Iris pigment epithelial cell (primary cell): ENCODE results near the gene RNF38.
A peak's percentile ranks its signal among the peaks of the same experiment; 100 is the strongest.

ENCODE experiments used
- DNase-seq: peaks from one replicate; pipeline ENCODE4 v3.0.0-alpha.2; 2011; ENCODE audit warnings: low read depth

RNF38 gene

GRCh38 chr9:36407122-36407723 is 7.2 kb upstream of the RNF38 start:
- peak; percentile 59 for DNase-seq

DNA sequence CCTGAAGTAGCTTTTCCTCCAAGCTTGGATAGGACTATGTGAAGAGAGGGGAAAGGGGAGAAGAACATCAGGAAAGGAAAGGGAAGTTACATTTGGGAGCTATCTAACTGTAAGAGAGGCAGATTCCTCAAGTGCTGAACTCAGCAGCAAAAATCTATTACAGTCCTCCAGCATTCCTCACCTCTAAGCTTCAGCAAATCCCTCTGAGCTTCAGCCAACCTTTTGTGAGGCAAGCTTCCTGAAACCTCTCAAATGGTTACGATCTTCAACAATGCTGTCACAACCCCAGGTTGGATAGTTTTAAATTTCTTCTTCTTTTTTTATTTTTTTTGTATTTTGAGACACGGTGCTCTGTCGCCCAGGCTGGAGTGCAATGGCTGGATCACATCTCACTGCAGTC is 2.5 kb upstream of the RNF38 start:
- DNase-seq, result peak; percentile 65

DNA sequence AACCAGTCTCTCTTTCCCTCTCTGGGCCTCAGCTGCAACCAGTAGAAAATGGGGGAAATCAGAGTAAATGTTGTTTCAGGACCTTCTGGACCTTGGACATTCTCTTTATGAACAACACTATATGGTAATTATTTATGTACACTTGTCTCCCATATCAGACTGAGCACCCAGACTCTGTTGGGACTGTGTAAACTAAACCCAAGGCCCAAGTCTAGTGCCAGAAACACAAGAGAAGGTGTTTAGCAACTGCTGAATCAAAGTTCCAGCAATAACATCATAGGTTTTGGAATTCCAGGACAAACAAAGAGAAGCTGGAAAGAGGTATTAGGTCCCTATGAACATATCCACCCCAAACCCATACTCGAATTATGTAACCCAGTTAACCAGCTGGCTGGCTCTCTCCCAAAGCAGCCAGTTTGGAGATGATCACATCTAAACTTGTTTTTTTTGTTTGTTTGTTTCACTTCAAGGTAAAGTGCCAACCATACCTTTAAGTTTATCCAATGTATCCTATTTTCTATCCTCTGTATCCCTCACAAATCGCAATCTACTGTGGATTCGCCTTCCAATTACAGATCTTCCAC is 1.9 kb upstream of the RNF38 start:
- DNase-seq, result no peak

GRCh38 chr9:36401164-36401740 is 1.2 kb upstream of the RNF38 start:
- peak; percentile 72 for DNase-seq

DNA sequence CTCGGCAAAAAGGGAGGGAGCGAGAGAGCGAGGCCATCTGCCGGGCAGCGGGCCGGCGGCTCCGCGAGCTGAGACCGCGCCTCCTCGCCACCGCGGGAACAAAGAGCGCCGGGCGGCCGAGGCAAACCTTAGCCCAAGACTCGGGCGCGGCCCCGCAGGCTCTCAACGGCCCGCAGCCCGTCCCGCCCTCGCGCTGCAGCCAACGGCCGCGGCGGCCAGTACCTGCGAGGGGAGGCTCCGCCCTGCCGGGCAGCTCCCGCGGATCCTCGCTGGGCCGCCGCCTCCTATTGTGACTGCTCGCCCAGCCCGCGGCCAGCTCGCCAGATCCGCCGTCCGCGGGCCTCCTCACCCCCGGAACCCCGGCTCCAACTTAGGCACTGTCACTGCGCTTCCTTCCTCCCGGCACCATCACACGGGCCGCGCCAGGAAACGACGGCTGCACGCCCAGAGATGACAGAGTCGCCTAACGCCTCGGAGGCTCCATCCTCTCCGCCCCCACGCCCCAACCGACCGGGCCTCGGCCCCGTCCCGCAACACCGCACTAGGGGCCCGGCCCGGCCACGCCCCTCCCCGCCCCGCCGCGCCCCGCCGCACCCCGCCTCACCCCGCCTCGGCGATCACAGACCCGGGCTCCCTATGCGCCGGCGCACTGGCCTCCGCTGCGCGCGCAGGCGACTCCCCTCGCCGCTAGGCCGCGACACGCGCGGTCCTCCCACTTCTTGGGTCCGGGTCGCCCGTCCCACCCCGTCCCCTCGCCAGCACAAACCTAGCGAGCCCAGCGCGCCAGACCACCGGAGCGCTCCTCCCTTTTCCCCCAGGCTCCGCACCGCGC is 479 bp upstream of the RNF38 start:
- peak; percentile 82 for DNase-seq

DNA sequence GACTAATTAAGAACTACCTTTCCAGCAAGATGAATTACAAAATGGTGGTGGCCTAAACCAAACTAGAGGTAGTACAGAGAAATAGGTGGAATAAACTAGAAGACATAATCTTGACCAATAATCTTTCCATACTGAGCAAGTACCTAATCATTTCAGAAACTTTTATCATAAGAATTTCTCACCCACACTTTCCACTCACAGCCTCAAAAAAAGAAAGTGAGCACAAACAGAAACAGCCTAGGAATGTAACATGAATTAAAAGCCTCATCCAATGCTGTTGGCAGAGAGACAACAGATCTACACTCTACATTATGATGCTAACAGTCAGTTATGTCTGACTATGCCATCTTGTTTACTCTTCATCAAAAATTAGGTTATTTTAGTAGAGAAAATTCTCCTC is 1.3 kb downstream of the RNF38 start:
- DNase-seq, result peak; percentile 91

DNA sequence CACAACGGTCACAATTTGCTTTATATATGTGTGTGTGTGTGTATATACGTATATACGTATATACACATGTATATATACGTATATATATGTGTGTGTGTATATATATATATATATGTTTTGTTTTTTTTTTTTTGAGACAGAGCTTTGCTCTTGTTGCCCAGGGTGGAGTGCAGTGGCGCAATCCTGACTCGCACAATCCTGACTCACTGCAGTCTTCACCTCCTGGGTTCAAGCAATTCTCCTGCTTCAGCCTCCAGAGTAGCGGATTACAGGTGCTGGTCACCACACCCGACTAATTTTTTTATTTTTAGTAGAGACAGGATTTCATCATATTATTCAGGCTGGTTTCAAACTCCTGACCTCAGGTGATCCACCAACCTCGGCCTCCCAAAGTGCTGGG is 3.1 kb downstream of the RNF38 start:
- peak; percentile 46 for DNase-seq

DNA sequence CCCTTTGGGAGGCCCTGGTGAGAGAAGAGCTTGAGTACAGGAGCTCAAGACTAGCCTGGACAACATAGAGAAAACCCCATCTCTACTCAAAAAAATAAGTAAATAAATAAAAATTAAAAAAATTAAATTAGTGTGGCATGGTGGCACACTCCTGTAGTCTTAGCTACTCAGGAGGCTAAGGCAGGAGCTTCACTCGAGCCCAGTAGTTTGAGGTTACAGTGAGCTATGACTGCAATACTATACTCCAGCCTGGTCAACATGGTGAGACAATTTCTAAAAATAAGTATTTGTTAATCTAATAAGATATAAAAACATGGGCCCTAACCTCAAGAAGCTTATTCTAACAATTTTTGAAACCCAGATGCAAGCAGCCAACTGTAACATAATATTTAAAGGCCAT is 7.6 kb downstream of the RNF38 start:
- DNase-seq, result peak; percentile 20

DNA sequence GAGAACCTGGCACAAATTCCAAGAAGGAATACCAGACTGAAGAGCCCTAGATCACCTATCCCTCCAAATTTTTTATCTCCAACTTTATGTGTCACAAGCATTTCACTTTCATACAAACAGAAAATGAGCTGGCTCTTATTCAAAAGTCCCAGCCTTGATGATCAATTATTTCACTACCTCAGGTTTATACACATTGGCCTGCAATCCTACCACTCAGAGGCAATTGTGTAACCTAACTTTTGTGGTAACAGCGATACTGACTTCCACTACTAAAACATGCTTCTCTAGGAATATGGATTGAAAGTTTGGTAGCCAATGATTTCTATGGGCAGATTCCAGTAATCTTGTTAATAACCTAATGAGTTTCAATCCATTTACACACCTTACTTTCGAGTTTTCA is 10.5 kb downstream of the RNF38 start:
- DNase-seq, result no peak

- DNase-seq, result peak; percentile 44
Observed at GRCh38 chr9:36386396-36386965, 13.6 kb downstream of the RNF38 start.

GRCh38 chr9:36382484-36382883 is 17.6 kb downstream of the RNF38 start:
- DNase-seq, result no peak

- no peak for DNase-seq
Observed at GRCh38 chr9:36364577-36364976, 35.5 kb downstream of the RNF38 start.

- no peak for DNase-seq
Observed at GRCh38 chr9:36363448-36363847, 36.6 kb downstream of the RNF38 start.

DNA sequence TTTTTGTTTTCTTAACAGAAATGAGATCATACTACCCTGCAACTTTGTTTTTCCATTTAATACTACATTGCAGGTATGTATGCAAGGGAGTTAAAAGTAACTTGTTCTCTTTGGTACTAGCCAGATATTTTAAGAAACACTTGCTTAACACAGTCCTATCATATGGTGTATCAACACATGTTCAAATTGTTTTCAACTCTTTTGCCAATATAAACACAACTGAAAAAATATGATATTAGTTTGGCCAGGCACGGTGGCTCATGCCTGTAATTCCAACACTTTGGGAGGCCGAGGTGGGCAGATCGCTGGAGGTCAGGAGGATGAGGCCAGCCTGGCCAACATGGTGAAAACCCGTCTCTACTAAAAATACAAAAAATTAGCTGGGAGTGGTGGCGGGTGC is 41.6 kb downstream of the RNF38 start:
- no peak for DNase-seq

DNA sequence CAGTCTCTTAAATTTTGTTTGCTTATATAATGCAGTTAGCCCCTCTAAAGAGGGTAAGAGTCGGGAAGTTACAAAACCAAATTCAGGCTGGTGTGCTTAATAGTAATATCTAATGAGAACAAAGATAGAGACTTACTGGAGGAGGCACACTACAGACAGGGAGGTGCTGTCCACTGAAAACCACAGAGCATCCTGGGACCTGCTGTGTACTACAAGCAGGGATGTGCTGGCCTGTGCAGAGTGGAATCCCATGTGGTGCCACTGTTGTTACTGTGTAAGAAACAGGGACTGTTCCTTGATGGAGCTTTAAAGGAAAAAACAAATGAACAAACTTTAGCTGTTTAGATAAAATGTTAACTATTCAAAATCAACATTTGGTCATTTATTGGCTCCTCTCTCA is 42.4 kb downstream of the RNF38 start:
- peak; percentile 8 for DNase-seq

GRCh38 chr9:36346569-36346968 is 53.5 kb downstream of the RNF38 start:
- DNase-seq, result no peak

DNA sequence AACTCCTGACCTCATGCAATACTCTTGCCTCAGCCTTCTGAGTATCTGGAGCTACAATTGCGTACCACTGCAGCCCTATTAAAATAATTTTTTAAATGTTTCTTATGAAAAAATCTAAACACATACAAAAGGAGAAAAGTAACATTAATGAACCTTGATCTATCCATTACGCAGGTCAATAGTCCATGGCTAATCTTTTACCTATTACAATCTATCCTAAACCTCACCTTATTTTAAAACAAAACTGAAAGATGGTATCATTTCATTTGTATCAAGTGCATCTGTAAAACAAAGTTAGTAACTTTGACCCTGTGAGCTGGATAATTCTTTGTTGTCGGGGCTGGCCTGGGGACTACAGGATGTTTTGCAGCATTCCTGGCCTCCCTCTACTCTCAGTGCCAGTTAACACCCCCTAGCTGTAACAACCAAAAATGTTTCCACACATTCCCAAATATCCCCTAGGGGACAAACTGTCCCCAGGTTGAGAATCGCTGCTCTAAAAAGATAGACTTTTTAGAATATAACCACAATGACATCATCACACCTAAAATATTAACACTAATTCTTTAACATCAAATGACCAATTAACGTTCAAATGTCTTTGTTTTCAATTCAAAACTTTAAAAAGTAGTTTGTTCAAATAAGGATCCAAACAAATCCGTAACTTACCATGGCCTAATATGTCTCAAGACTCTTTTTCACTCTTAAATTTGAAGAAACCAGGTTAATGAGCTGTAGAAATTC is 54.8 kb downstream of the RNF38 start:
- DNase-seq, result no peak

DNA sequence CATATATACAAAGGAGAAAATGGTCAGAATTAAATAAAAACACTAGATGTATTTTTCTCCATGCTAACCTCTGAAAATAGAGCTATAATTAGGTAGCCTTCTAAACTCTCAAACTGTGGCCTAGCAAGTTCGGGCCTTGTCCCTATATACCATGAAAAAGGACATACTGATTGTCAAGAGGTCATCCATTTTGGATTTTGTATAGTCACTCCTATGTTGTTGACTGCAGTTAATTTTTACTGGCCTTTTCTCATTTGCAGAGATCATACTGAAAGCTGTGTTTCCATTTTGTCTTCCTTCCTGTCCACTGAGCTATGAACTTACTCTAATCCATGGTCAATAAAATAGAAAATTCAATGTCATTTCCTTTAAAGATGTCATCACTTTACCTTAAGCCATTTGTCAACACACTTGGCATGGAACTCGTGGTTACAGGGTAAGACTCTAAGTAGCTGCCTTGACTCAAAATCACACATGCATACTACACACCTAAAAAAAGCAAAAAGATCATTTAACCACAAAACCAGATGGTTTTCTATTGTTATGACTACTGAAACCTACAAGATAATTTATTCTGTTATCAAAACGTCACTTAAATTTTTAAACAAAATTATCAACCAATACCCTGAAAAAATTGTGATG is 58.0 kb downstream of the RNF38 start:
- DNase-seq, result no peak

- peak; percentile 33 for DNase-seq
Observed at GRCh38 chr9:36337865-36338264, 62.2 kb downstream of the RNF38 start.

DNA sequence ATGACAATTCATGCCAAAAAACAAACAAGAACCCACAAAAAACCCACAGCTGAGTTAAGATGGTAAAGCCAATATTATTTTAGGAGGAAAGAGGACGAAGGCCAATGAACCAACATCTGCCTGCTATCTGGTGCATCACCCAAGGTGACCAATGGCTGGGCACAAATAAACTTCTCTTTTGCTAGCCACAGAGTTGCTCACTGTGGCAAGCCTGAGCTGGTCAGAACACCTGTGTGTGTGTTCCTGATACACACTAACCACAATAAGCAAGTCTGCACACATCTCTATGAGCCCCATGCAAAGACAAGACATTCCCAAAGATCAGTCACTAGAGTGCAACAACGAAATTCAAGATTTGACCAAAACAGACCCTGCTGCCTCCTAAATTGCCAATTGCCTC is 63.1 kb downstream of the RNF38 start:
- DNase-seq, result no peak

DNA sequence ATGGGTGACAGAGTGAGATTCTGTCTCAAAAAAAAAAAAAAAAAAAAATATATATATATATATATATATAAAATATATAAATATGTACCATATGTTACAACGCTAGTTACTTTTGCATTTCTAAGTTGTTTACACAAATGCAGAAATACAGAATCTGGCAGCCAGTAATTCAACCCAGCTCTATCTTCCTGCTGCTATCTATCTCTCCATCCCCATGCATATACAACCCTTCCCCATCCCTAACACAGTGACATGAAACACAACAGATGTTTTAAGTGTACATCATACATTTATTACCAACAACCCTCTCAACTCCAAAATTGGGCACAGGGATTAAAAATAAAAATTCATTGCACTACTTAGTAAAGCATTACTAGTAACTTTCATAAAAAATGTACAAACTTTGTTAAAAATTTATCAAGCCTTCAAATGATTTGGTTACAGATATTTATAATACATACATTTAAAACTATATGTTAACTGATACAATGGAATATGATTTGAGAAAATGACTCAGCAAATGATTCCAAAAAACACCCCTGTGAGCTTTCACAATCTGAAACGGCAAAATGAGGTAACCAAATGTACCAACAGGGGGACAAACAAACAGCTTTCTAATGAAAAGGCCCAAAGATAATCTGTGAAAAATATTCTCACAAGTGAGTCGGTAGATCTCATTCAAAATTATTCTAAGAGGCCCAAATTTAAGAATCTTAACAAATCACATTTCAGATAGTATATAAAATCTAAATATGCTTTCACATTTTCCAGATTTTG is 63.8 kb downstream of the RNF38 start:
- peak; percentile 46 for DNase-seq
